BJ (cell line): ENCODE data around the gene DNAJC17. TPM values are rescaled to one million over a fixed set of nuclear protein-coding genes. Genes with fewer than 3 reads are reported as not detected.

ENCODE experiments used
- CTCF ChIA-PET: fragments of 350-600 bp; formaldehyde crosslinking; extraction: SDS; loops from one replicate; lab custom pipeline; 2021; ENCODE audit warnings: antibody characterized with exemption, inconsistent platforms; lab: Yijun Ruan, JAX
- POLR2A ChIA-PET: fragments of 300-600 bp; sonication (Branson Sonifier 250); formaldehyde crosslinking; extraction: SDS; loops from one replicate; lab custom pipeline; 2021; ENCODE audit warnings: antibody characterized with exemption; lab: Charles Lee
- DNase-seq: peaks from one replicate; pipeline ENCODE4 v3.0.0-alpha.2; 2011; ENCODE audit warnings: low read depth
- H3K27me3 ChIP-seq: 2 replicates; pipeline ENCODE4 v1.6.0; 2011; ENCODE audit warnings: low read length; ENCODE audit not compliant: control insufficient read depth, insufficient read depth
- H3K36me3 ChIP-seq: 2 replicates; pipeline ENCODE4 v1.5.1; 2011; ENCODE audit warnings: low read length; ENCODE audit not compliant: control insufficient read depth, insufficient read depth
- H3K4me3 ChIP-seq: 2 replicates; pipeline ENCODE4 v1.5.1; 2011; ENCODE audit warnings: low read depth, mild to moderate bottlenecking, control low read depth, low read length
- polyA minus RNA-seq: library from RNA; depleted of rRNA, polyadenylated mRNA; stranded (reverse); fragments of >200 nt; gene quantifications from 2 replicates; pipeline ENCODE4 v1.2.3, GENCODE V29; 2011; rRNA and poly(A)+ RNA removed
- polyA plus RNA-seq: library from polyadenylated mRNA; depleted of rRNA; stranded (reverse); fragments of >200 nt; gene quantifications from 2 replicates; pipeline ENCODE4 v1.2.3, GENCODE V29; 2011; rRNA removed
- TF ChIP-seq, protein P1 (sequence below): IDR thresholded peaks from 2 replicates; pipeline ENCODE4 v1.5.1; 2011; ENCODE audit warnings: low read depth, mild to moderate bottlenecking, control low read depth, inconsistent platforms, low read length, moderate library complexity; ENCODE audit not compliant: insufficient read depth

The DNAJC17 gene, protein sequence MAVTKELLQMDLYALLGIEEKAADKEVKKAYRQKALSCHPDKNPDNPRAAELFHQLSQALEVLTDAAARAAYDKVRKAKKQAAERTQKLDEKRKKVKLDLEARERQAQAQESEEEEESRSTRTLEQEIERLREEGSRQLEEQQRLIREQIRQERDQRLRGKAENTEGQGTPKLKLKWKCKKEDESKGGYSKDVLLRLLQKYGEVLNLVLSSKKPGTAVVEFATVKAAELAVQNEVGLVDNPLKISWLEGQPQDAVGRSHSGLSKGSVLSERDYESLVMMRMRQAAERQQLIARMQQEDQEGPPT
- polyA plus RNA-seq (30.8 and 37.1 TPM in 2 replicates), polyA minus RNA-seq (16.2 and 18.6 TPM in 2 replicates)

DNA sequence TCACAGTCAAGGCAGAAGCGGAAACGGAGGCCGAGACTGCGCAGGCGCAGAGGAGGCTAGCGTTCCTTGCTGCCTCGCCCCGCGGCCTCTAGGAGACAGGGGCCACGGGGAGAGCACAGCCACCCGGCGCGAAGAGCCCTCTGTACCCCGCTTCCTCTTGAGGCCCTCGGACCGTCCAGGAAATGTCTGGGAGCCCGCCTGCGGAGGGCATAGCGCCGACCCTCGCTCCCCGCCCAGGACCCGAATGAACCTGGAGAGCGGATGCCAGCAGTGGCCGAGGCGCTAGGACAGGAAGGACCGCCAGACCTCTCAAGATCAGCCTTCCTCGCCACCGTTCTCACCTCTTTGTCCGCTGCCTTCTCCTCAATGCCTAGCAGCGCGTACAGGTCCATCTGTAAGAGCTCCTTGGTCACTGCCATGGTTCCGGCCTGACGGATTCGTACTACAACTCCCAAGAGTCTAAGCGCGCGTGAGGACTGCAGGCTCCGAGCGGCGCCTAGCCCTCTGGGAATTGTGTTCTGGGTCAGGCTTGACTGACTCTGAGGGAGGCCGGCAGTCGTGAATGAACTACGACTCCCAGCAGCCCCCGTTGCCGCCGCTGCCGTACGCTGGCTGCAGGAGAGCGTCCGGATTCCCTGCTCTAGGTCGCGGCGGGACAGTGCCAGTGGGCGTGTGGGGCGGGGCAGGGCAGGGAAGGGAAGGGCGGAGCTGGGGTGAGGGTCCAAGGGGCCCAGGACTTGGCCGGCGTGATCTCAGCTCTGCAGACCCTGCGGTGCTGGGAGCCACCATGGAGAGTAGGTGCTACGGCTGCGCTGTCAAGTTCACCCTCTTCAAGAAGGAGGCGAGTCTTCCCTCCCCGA, at the start of gene DNAJC17, which contains the start of gene ZFYVE19:
DNAJC17 (minus strand) TSS at position 446 of the 860 bp plus-strand sequence; CDS start at position 419, 27 bp downstream.
ZFYVE19 (plus strand) TSS at position 62 of the 860 bp plus-strand sequence; CDS start at position 563, 501 bp downstream.
- Histone ChIP-seq H3K36me3 (peaks cover 3% of the 10 kb centered on the region), H3K4me3 (peak within 1 kb of the TSS; percentile 71), H3K27me3 (no peaks in the 10 kb centered on the region)
- ChIA-PET POLR2A (no interaction called here), CTCF (interaction anchor here (0.8 to 1.9 kb wide), 6 partner anchors 16 to 356 kb away, joined by 3 to 12 read pairs (median 4); partner anchors contain the start of gene VPS18)
- TF ChIP-seq, protein P1, sequence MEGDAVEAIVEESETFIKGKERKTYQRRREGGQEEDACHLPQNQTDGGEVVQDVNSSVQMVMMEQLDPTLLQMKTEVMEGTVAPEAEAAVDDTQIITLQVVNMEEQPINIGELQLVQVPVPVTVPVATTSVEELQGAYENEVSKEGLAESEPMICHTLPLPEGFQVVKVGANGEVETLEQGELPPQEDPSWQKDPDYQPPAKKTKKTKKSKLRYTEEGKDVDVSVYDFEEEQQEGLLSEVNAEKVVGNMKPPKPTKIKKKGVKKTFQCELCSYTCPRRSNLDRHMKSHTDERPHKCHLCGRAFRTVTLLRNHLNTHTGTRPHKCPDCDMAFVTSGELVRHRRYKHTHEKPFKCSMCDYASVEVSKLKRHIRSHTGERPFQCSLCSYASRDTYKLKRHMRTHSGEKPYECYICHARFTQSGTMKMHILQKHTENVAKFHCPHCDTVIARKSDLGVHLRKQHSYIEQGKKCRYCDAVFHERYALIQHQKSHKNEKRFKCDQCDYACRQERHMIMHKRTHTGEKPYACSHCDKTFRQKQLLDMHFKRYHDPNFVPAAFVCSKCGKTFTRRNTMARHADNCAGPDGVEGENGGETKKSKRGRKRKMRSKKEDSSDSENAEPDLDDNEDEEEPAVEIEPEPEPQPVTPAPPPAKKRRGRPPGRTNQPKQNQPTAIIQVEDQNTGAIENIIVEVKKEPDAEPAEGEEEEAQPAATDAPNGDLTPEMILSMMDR, result no peak
- DNase-seq, result peak; percentile 90

DNA sequence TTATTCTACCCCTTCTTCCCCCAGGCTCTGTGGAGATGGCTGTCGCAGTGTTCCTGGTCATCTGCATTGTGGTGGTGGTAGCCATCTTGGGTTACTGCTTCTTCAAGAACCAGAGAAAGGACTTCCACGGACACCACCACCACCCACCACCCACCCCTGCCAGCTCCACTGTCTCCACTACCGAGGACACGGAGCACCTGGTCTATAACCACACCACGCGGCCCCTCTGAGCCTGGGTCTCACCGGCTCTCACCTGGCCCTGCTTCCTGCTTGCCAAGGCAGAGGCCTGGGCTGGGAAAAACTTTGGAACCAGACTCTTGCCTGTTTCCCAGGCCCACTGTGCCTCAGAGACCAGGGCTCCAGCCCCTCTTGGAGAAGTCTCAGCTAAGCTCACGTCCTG, 49.5 kb upstream of the DNAJC17 start:
- H3K27me3 ChIP-seq, result no peaks in the 10 kb centered on the region
- ChIA-PET CTCF (interaction anchor here (0.6 to 7.4 kb wide), 22 partner anchors 10 to 1059 kb away, joined by 3 to 201 read pairs (median 6); partner anchors contain the start of genes DNAJC17, GCHFR, SPINT1 and ZFYVE19), POLR2A (interaction anchor here (1.0 kb wide), 1 partner anchor 37 kb away, joined by 3 read pairs; the partner anchor contains the start of gene VPS18)
- no peak for DNase-seq
- TF ChIP-seq, protein P1, result no peak
- no peak overlapping the region for H3K4me3 ChIP-seq
- H3K36me3 ChIP-seq, result no peaks in the 10 kb centered on the region

DNA sequence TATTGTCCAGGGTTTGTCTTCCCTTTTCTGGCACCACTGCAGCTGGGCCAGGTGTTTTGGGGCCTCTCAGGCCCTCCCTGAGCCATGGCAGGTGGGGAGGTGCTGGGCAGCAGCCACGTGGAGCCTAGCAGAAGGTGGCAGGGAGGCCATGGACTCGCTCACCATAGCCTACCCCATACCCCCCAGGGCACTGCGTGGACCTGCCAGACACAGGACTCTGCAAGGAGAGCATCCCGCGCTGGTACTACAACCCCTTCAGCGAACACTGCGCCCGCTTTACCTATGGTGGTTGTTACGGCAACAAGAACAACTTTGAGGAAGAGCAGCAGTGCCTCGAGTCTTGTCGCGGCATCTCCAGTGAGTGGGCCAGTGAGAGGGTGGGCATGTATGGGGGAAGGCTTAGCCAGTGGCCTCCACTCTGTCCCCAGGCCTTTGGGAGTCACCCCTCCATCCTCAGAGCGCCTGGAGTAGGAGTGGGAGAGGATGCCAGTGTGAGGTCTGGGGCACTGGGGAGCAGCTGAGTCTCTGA, 48.5 kb upstream of the DNAJC17 start:
- ChIA-PET POLR2A (interaction anchor here (1.0 kb wide), 1 partner anchor 38 kb away, joined by 3 read pairs; the partner anchor contains the start of gene VPS18), CTCF (interaction anchor here (0.6 to 7.4 kb wide), 8 partner anchors 8 to 49 kb away, joined by 3 to 201 read pairs (median 12); partner anchors contain the start of gene SPINT1)
- Histone ChIP-seq H3K36me3 (no peaks in the 10 kb centered on the region), H3K4me3 (no peak overlapping the region), H3K27me3 (no peaks in the 10 kb centered on the region)
- TF ChIP-seq, protein P1, result no peak
- no peak for DNase-seq

DNA sequence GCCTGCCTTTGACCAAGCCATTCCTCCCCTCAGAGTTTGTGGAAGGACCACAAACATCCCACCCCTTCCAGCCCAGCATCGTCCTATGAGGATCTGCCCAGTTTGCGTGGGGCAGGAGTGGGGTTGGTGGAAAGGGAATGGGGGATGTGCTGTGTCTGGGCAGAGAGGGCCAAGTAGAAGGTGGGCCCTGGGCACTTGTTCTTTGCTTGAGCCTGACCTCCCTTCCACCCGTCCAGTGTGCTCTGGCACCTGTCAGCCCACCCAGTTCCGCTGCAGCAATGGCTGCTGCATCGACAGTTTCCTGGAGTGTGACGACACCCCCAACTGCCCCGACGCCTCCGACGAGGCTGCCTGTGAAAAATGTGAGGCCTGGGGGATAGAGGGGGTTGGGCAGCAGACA, 46.9 kb upstream of the DNAJC17 start:
- no peak overlapping the region for H3K4me3 ChIP-seq
- CTCF ChIA-PET, result interaction anchor here (1.3 to 1.9 kb wide), 4 partner anchors 10 to 49 kb away, joined by 3 to 10 read pairs (median 4); partner anchors contain the start of gene SPINT1
- no peaks in the 10 kb centered on the region for H3K27me3 ChIP-seq
- DNase-seq, result no peak
- TF ChIP-seq, protein P1, result no peak
- no peaks in the 10 kb centered on the region for H3K36me3 ChIP-seq
- POLR2A ChIA-PET, result no interaction called here
